H1 (cell line): ENCODE data around the gene TAAR9. TPM values are rescaled to one million over a fixed set of nuclear protein-coding genes. Genes with fewer than 3 reads are reported as not detected.

Experiments
- CTCF ChIA-PET: fragments of 300-600 bp; sonication (Branson Sonifier 250); formaldehyde crosslinking; loops from one replicate; lab custom pipeline; 2021; ENCODE audit not compliant: partially characterized antibody; lab: Charles Lee
- POLR2A ChIA-PET: fragments of 300-600 bp; sonication (Branson Sonifier 250); formaldehyde crosslinking; loops from one replicate; lab custom pipeline; 2021; ENCODE audit warnings: inconsistent platforms; ENCODE audit not compliant: partially characterized antibody; lab: Charles Lee
- DNase-seq, 2 experiments: peaks; one replicate each; pipeline versions ENCODE4 v3.0.0 to v3.0.0-alpha.2; 2010 to 2022; ENCODE audit warnings: low spot score in 2 of 2, low read depth in 1 of 2, mixed read lengths in 1 of 2
- FAIRE-seq: peaks from 2 replicates; lab custom pipeline; 2011; peaks lifted over from hg19 to GRCh38; lab: Jason Lieb, UNC
- H2AFZ ChIP-seq: 2 replicates; pipeline ENCODE4 v1.8.1; 2012; ENCODE audit warnings: low read length, inconsistent platforms
- H2AK5ac ChIP-seq: 2 replicates; pipeline ENCODE4 v1.6.1; 2013; ENCODE audit warnings: low read depth, low read length
- H2BK120ac ChIP-seq: replicated peaks from 2 replicates; pipeline ENCODE3; 2013; ENCODE audit warnings: low read depth, low read length, inconsistent platforms
- H2BK12ac ChIP-seq: 2 replicates; pipeline ENCODE4 v1.6.1; 2013; ENCODE audit warnings: low read depth, low read length
- H2BK15ac ChIP-seq: 2 replicates; pipeline ENCODE4 v1.6.1; 2013; ENCODE audit warnings: low read length
- H2BK20ac ChIP-seq: 2 replicates; pipeline ENCODE4 v1.6.1; 2013; ENCODE audit warnings: low read length
- H2BK5ac ChIP-seq: 2 replicates; pipeline ENCODE4 v1.6.1; 2013; ENCODE audit warnings: low read depth, low read length
- H3K14ac ChIP-seq: 2 replicates; pipeline ENCODE4 v1.6.1; 2013; ENCODE audit warnings: inconsistent platforms; ENCODE audit not compliant: insufficient read length
- H3K18ac ChIP-seq: 2 replicates; pipeline ENCODE4 v1.6.1; 2013; ENCODE audit warnings: low read length; ENCODE audit errors: extremely low read depth
- H3K23ac ChIP-seq: 2 replicates; pipeline ENCODE4 v1.6.1; 2013; ENCODE audit warnings: inconsistent platforms; ENCODE audit not compliant: insufficient read length
- H3K23me2 ChIP-seq: 2 replicates; pipeline ENCODE4 v1.6.1; 2013; ENCODE audit warnings: low read depth, low read length
- H3K27ac ChIP-seq: 2 replicates; pipeline ENCODE4 v1.6.1; 2011; ENCODE audit warnings: low read depth, low read length, inconsistent platforms
- H3K27me3 ChIP-seq, 4 experiments: replicated peaks in 1 of 4; 1 replicate in 1 of 4; 2 replicates in 3 of 4; pipeline versions ENCODE4 v1.6.1 to v1.8.1; 2011 to 2013; ENCODE audit warnings: low read length in 3 of 4, mild to moderate bottlenecking in 3 of 4, inconsistent platforms in 2 of 4, mixed read lengths in 2 of 4, moderate library complexity in 1 of 4; ENCODE audit not compliant: control insufficient read depth in 3 of 4, insufficient read depth in 3 of 4; ENCODE audit errors: extremely low read depth in 1 of 4
- H3K36me3 ChIP-seq, 4 experiments: 2 replicates each; pipeline versions ENCODE4 v1.6.1 to v1.8.1; 2011 to 2013; ENCODE audit warnings: mild to moderate bottlenecking in 4 of 4, low read length in 3 of 4, moderate library complexity in 2 of 4, control low read depth in 1 of 4, inconsistent platforms in 1 of 4; ENCODE audit not compliant: insufficient read depth in 4 of 4, control insufficient read depth in 2 of 4
- H3K4ac ChIP-seq: replicated peaks from 2 replicates; pipeline ENCODE3; 2013; ENCODE audit warnings: low read length, low read depth, mixed read lengths, inconsistent platforms; ENCODE audit not compliant: insufficient read length
- H3K4me1 ChIP-seq, 4 experiments: replicated peaks in 1 of 4; 1 replicate in 1 of 4; 2 replicates in 3 of 4; pipeline versions ENCODE4 v1.6.1 to v1.8.1; 2011 to 2013; ENCODE audit warnings: low read length in 3 of 4, inconsistent platforms in 2 of 4, mixed read lengths in 1 of 4; ENCODE audit not compliant: insufficient read depth in 4 of 4, control insufficient read depth in 3 of 4
- H3K4me2 ChIP-seq, 2 experiments: 2 replicates each; pipeline versions ENCODE4 v1.6.1 to v1.8.1; 2011 to 2013; ENCODE audit warnings: low read depth in 2 of 2, low read length in 2 of 2, control low read depth in 1 of 2, inconsistent platforms in 1 of 2, mild to moderate bottlenecking in 1 of 2; ENCODE audit not compliant: insufficient read depth in 1 of 2
- H3K4me3 ChIP-seq, 4 experiments: fragments of 200-600, 300-600 bp in 1 of 4; sonication (generic), shearing (Covaris generic), sonication (Bioruptor Twin) in 1 of 4; 2 replicates each; pipeline versions ENCODE4 v1.5.1 to v1.8.1; 2011 to 2016; ENCODE audit warnings: low read length in 4 of 4, low read depth in 3 of 4, control low read depth in 2 of 4, inconsistent platforms in 2 of 4, mild to moderate bottlenecking in 2 of 4, mixed read lengths in 1 of 4, moderate library complexity in 1 of 4; ENCODE audit not compliant: insufficient read depth in 2 of 4; ENCODE audit errors: extremely low read depth in 1 of 4
- H3K56ac ChIP-seq: replicated peaks from 2 replicates; pipeline ENCODE3; 2013; ENCODE audit warnings: low read depth, mild to moderate bottlenecking, mixed read lengths, low read length, inconsistent platforms; ENCODE audit not compliant: insufficient read length
- H3K79me1 ChIP-seq: 2 replicates; pipeline ENCODE4 v1.6.1; 2013; ENCODE audit warnings: low read depth, low read length, control low read depth
- H3K79me2 ChIP-seq, 2 experiments: 2 replicates each; pipeline versions ENCODE4 v1.6.1 to v1.8.1; 2012 to 2013; ENCODE audit warnings: low read length in 2 of 2, mild to moderate bottlenecking in 2 of 2, inconsistent platforms in 1 of 2; ENCODE audit not compliant: insufficient read depth in 2 of 2, control insufficient read depth in 1 of 2
- H3K9ac ChIP-seq, 4 experiments: replicated peaks in 1 of 4; 1 replicate in 1 of 4; 2 replicates in 3 of 4; pipeline versions ENCODE4 v1.6.1 to v1.8.1; 2011 to 2013; ENCODE audit warnings: low read depth in 3 of 4, low read length in 3 of 4, control low read depth in 2 of 4, mild to moderate bottlenecking in 2 of 4, moderate library complexity in 2 of 4, inconsistent platforms in 1 of 4; ENCODE audit errors: extremely low read depth in 1 of 4
- H3K9me3 ChIP-seq, 2 experiments: 2 replicates each; pipeline versions ENCODE4 v1.6.1 to v1.8.1; 2012 to 2013; ENCODE audit warnings: mild to moderate bottlenecking in 2 of 2, moderate library complexity in 2 of 2, control low read depth in 1 of 2, inconsistent platforms in 1 of 2, low read depth in 1 of 2, low read length in 1 of 2, mixed read lengths in 1 of 2; ENCODE audit not compliant: insufficient read depth in 2 of 2
- H4K20me1 ChIP-seq, 2 experiments: replicated peaks in 1 of 2; 2 replicates each; pipeline versions ENCODE3 to v1.8.1; 2011 to 2013; ENCODE audit warnings: inconsistent platforms in 2 of 2, low read length in 2 of 2, mild to moderate bottlenecking in 1 of 2; ENCODE audit not compliant: insufficient read depth in 2 of 2, control insufficient read depth in 1 of 2
- H4K5ac ChIP-seq: 2 replicates; pipeline ENCODE4 v1.6.1; 2013; ENCODE audit warnings: low read length, low read depth, mixed read lengths, inconsistent platforms; ENCODE audit not compliant: insufficient read length
- H4K8ac ChIP-seq: 2 replicates; pipeline ENCODE4 v1.8.0; 2013; ENCODE audit warnings: mild to moderate bottlenecking, moderate library complexity, low read length, inconsistent platforms; ENCODE audit not compliant: insufficient read depth; ENCODE audit errors: extremely low read depth
- H4K91ac ChIP-seq: replicated peaks from 2 replicates; pipeline ENCODE3; 2013; ENCODE audit warnings: low read length, mixed read lengths, inconsistent platforms; ENCODE audit not compliant: insufficient read length
- CREB1 ChIP-seq: IDR thresholded peaks from 2 replicates; pipeline ENCODE4 v1.6.1; 2012; ENCODE audit warnings: inconsistent platforms
- JUND ChIP-seq: IDR thresholded peaks from 2 replicates; pipeline ENCODE4 v1.6.1; 2011; ENCODE audit warnings: mild to moderate bottlenecking, improper control_type of control experiment, low read length
- WGBS, 2 experiments: shearing (Covaris generic) in 1 of 2; methylation state at CpG; one replicate each; pipeline versions ENCODE4 v1.1.6 to v1.1.7; 2013 to 2015; ENCODE audit warnings: low lambda C conversion rate in 2 of 2, mixed read lengths in 2 of 2, inconsistent platforms in 1 of 2, low coverage in 1 of 2, missing lambda C conversion rate in 1 of 2; ENCODE audit not compliant: insufficient replicate concordance in 2 of 2, insufficient coverage in 1 of 2, insufficient read length in 1 of 2; ENCODE audit errors: extremely low coverage in 1 of 2, missing lambda C conversion rate in 1 of 2; 5-methylcytosine and 5-hydroxymethylcytosine counted together
- polyA plus RNA-seq, 7 experiments: library from polyadenylated mRNA; depleted of rRNA in 3 of 7; stranded (reverse) in 5 of 7; unstranded in 2 of 7; fragments of >200 nt in 5 of 7; fragments of 200-250 nt in 2 of 7; gene quantifications; 1 replicate in 5 of 7; 2 replicates in 1 of 7; 4 replicates in 1 of 7; pipeline versions ENCODE4 v1.2.1 to v1.2.3, GENCODE V29; 2011 to 2013; ENCODE audit warnings: missing spikeins in 2 of 7, mixed read lengths in 2 of 7
- total RNA-seq: library from RNA; stranded (reverse); fragmentation: NEBNext Ultra II Directional; extraction: Animal tissue kit (Norgen Biotek cat#: 25700); gene quantifications from 2 replicates; pipeline ENCODE4 v1.2.1, GENCODE V29; 2021

Gene TAAR9
- total and polyA plus RNA-seq, 2 of the 8 experiments (the other 6 are each of a cell fraction or from before 2014, with no cell fraction given) = not detected

DNA sequence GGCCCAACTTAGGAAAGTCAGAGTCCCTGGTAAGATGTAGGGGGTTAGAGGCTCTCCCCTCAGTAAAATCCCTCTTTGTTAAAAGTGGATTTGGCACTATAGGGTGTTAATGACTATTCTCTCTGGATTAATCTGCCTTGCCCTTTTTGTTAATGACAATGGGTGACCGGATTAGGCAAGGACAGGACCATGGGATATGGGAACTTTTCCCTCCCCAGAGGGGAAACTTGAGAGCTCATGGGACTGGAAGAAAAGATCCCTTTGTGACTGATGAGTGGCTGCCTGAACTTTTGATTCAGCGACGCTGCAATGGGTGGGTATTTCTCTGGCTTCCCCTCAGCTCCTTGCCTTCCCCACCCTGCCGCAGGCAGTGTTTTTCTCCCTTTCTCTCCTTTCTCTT, 12.2 kb upstream of the TAAR9 start:
- H3K79me1 ChIP-seq = no peaks in the 10 kb centered on the region
- no peak overlapping the region for H3K56ac ChIP-seq
- no peaks in the 10 kb centered on the region for H3K23me2 ChIP-seq
- ChIA-PET CTCF (interaction anchor here (1.0 to 2.3 kb wide), 3 partner anchors 13 to 243 kb away, joined by 3 to 5 read pairs (median 4); partner anchors contain the start of gene STX7), POLR2A (no interaction called here)
- no peak overlapping the region for H3K4ac ChIP-seq
- no peak overlapping the region for H4K5ac ChIP-seq
- H3K9me3 ChIP-seq = no peaks in the 10 kb centered on the region
- WGBS, 2 experiments = 70% methylated on average over 4 of the region's 4 CpGs; no CpG with 5 or more reads in 1 of the 2 experiments
- no peaks in the 10 kb centered on the region for H3K27me3 ChIP-seq
- H3K18ac ChIP-seq = no peak overlapping the region
- DNase-seq (no peak), FAIRE-seq (no peak)
- no peak overlapping the region for H2BK5ac ChIP-seq
- no peak overlapping the region for H3K4me3 ChIP-seq
- H2BK12ac ChIP-seq = no peak overlapping the region
- H3K27ac ChIP-seq = no peak overlapping the region
- TF ChIP-seq CREB1 (no peak), JUND (no peak)
- no peaks in the 10 kb centered on the region for H3K79me2 ChIP-seq
- H3K36me3 ChIP-seq = no peaks in the 10 kb centered on the region
- H2BK15ac ChIP-seq = no peak overlapping the region
- H4K20me1 ChIP-seq = no peaks in the 10 kb centered on the region
- H3K9ac ChIP-seq = no peak overlapping the region
- peaks cover 0 to 2% (median 0%) of the 10 kb centered on the region in 4 experiments; a peak in 2 of 7 replicates for H3K4me1 ChIP-seq
- H3K14ac ChIP-seq = no peak overlapping the region
- no peak overlapping the region for H2AK5ac ChIP-seq
- no peak overlapping the region for H4K91ac ChIP-seq
- H2BK20ac ChIP-seq = no peak overlapping the region
- H2AFZ ChIP-seq = peak overlapping the region; percentile 63
- no peak overlapping the region for H3K4me2 ChIP-seq
- H4K8ac ChIP-seq = no peak overlapping the region
- no peak overlapping the region for H3K23ac ChIP-seq
- no peak overlapping the region for H2BK120ac ChIP-seq
